Omental fat pad (tissue), 4 donors: Measurements from ENCODE around the gene AGBL3. TPM values are rescaled to one million over a fixed set of nuclear protein-coding genes. Genes with fewer than 3 reads are reported as not detected.

Experiments
- ATAC-seq: fragments of 150-250 bp; one replicate; pipeline ENCODE4 v1.9.1; 2016; ENCODE audit warnings: mild to moderate bottlenecking, moderate library complexity; ENCODE audit not compliant: low FRiP score
- DNase-seq: peaks from one replicate; pipeline ENCODE4 v3.0.0-alpha.2; 2019; ENCODE audit warnings: low spot score
- total RNA-seq, 4 donors: library from RNA; depleted of rRNA; stranded (reverse); fragments of >200 nt; gene quantifications; one replicate each; pipeline ENCODE4 v1.1.0, GENCODE V29; 2016
- TF ChIP-seq, protein P1 (sequence below), 3 donors: fragments of 450-650 bp; IDR thresholded peaks; one replicate each; pipeline ENCODE4 v1.5.1; 2016 to 2017; ENCODE audit warnings: antibody characterized with exemption in 3 of 3, mild to moderate bottlenecking in 3 of 3, moderate library complexity in 2 of 3

Gene AGBL3
- total RNA-seq, 4 donors from 2014 or later = 1.6 to 3.2 (median 2.3) TPM

DNA sequence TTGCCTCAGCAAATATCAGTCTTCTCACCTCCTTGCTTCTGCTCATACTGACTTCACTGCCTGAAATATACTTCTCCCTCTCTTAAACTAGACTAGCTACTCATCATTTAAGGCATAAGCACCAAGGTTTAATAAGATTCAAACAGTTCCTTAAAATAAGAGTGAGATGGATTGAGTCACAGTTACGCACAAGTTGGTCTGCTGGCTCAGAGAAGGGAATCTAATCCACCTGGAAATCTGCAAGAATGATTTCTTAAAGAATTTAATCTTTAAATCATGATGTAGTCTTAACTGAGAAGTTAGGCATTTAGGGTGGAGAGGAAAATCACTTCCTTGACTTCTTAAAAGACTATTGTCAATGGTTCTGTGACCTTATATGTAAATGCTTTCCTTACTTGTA lies 105.4 kb downstream of the AGBL3 start:
- DNase-seq (no peak), ATAC-seq (no peak)
- TF ChIP-seq, protein P1, sequence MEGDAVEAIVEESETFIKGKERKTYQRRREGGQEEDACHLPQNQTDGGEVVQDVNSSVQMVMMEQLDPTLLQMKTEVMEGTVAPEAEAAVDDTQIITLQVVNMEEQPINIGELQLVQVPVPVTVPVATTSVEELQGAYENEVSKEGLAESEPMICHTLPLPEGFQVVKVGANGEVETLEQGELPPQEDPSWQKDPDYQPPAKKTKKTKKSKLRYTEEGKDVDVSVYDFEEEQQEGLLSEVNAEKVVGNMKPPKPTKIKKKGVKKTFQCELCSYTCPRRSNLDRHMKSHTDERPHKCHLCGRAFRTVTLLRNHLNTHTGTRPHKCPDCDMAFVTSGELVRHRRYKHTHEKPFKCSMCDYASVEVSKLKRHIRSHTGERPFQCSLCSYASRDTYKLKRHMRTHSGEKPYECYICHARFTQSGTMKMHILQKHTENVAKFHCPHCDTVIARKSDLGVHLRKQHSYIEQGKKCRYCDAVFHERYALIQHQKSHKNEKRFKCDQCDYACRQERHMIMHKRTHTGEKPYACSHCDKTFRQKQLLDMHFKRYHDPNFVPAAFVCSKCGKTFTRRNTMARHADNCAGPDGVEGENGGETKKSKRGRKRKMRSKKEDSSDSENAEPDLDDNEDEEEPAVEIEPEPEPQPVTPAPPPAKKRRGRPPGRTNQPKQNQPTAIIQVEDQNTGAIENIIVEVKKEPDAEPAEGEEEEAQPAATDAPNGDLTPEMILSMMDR (IDR thresholded peaks at IDR 0.05) = no peak

DNA sequence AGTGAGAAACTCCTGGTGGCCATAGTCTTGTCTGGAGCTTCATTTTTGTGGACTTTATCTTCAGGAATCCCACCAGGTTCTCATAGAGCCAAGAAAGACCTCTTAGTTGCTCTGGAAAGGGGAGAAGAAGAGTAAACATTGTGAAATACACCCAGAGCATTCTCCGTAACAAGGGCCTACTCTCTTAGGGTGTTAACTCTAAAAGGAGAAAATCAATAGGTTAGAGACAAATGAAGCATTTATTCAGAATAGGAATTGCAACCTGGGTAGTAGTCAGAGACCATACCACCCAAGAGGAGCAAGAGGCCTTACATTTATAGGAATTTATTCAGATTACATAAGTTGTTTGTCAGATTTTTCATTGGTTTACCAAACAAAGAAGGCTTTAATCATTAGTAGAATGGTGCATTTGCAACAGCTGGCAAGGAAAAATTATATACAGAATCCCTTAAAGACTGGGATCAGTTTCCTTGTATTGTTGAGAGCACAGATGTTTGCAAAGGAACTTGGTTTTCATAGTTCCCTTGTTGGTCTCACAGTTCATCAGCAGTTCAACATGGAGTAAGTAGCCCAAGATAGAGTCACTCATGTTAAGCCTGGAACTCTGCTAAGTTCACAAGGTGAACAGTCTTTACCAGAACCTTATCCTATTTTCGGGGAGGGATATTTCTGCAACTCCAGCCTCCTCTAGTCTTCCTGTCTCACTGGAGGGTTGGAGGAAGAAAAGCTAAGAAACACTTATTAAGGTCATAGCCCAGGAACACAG lies 108.3 kb downstream of the AGBL3 start:
- ATAC-seq (no peak), DNase-seq (no peak)
- TF ChIP-seq, protein P1 (IDR thresholded peaks at IDR 0.05) = no peak

DNA sequence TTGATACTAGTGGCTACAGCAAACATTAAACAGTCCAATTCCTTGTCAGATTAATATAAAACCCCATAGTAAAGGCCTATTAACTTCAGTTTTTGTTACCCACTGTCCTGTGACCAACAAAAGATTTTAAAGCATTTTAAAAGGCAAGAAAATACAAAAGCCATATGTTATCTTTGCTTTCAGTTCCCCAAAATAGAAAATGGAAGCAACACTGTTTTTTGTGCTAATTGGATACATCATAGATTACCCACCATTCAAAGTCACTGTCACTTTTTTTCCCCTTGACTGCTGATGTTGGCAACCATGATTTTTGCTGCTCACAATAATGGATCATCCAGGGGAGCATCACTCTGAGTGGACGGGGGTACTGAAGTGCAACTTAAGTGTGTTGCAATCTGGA lies 109.1 kb downstream of the AGBL3 start:
- ATAC-seq (no peak), DNase-seq (no peak)
- TF ChIP-seq, protein P1 (IDR thresholded peaks at IDR 0.05) = no peak

DNA sequence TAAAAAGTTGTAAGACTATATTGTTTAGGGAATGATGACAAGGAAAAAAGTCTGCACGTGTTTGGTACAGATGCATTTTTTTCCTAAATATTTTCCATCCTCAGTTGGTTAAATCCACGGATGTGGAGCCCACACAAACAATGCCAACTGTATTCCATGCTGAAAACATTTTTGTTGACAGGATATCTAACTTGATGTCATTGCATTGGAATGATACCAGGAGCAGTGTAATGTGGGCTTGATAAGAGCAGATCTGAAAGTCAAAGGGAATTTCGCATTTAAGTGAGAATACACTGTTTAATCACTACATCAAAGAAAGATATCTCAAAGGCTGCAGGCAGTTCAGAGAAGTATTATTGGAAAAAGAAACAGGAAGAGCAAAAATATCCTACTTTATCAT lies 112.1 kb downstream of the AGBL3 start:
- no peak for DNase-seq
- TF ChIP-seq, protein P1 (IDR thresholded peaks at IDR 0.05) = no peak
- no peak for ATAC-seq

DNA sequence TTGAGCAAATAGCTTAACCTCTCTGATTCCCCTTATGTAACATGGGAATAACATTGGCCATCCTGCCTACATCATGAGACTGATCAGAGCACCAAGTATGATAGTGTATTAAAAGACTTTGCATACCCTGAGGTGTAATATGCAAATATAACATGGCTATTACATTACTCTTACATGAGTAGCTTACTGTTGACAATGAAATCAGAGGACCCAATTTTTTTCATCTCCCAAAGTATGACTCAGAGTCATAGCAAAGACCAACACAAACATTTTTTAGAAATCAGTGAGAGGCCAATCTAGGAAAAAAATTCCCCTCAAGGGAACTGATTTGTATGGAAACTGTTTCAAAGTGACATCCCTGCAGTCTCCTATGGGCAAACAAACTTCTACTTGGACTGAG lies 114.5 kb downstream of the AGBL3 start:
- TF ChIP-seq, protein P1 (IDR thresholded peaks at IDR 0.05) = no peak
- ATAC-seq (no peak), DNase-seq (no peak)

DNA sequence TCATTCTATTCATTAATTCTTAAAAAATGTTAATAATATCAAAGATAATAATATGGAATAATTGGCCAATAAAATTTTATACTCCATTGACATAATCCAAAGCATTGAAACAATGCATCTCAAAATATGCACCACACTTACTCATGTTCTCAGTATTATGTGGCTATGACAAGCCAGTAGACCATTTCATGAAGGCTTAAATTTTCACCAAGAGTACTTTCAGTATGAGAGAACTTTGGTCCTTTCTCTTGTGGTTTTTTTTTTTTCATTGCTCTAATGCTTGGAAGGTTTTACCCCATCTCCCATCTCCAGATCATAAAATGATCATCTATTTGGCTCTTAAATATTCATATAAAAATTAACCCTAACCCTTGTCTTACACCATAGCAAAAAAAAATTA lies 116.1 kb downstream of the AGBL3 start:
- no peak for DNase-seq
- TF ChIP-seq, protein P1 (IDR thresholded peaks at IDR 0.05) = no peak
- ATAC-seq = no peak

DNA sequence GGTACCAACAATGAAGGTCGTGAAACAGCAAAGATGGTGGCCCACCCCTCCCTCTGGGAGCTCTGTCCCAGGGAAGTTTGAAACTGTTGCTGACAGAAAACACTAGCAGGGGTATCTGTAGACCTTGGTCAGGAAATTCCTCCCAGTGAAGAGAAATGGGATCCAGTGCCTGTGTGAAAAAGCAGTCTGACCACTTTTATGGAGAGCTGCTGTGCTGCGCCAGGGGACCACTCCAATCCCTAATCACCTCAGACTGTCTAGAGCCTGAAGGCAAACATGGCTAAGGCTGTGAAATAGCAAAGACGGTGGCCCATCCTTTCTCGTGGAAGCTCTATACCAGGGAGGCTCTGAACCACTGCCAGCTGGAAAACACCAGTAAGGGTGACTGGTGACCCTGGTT lies 123.3 kb downstream of the AGBL3 start:
- DNase-seq (no peak), ATAC-seq (no peak)
- TF ChIP-seq, protein P1 (IDR thresholded peaks at IDR 0.05) = no peak
